GM20000 (cell line): ENCODE data around the gene STX10.
"Not testable (repeated sequence)": the region's sequence is repeated elsewhere in the genome, so short reads cannot be mapped to it uniquely, and the experiment has no call there.

Source experiments
- DNase-seq: peaks from one replicate; pipeline ENCODE4 v3.0.0; 2012; ENCODE audit warnings: low spot score
- TF ChIP-seq, protein P1 (sequence below): IDR thresholded peaks from 2 replicates; pipeline ENCODE4 v1.5.1; 2012; ENCODE audit warnings: mild to moderate bottlenecking, control low read depth; ENCODE audit errors: extremely low read depth, missing control alignments

STX10 gene

DNA sequence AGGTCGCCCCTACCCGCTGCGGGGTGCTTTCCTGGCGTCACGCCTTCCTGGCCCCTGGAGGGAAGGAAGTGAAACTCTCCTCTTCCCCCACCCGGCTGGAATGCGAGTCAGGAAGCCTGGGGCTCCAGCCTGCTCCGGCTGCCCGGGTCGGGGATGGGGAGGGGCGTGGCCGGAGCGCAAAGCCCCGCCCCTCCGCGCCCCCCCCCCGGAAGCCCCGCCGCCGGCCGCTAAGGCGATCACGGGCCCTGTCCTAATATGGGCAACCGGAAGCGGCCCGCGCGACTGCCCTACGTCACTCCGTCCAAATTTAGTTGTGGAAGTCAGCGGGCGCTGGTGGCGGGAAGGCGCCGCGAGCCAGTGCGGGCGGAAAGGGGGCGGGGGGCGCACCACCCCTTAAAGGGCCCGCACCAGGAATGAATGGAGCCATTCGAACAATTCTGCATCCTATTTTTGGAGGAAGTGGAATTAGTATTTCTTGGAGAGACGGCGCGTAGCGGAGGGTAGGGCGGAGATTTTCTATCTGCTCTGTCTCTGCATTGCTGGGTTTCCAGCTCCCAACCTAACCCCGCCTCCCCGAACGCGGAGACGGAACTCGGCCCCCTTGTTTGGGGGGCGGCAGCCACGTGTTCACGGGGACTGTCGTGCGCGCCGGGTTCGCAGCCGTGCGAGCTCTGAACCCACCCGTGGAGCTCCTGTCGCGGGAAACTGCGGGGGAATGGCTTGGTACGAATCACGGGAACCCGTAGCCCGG, 1.6 kb upstream of the STX10 start:
- TF ChIP-seq, protein P1, sequence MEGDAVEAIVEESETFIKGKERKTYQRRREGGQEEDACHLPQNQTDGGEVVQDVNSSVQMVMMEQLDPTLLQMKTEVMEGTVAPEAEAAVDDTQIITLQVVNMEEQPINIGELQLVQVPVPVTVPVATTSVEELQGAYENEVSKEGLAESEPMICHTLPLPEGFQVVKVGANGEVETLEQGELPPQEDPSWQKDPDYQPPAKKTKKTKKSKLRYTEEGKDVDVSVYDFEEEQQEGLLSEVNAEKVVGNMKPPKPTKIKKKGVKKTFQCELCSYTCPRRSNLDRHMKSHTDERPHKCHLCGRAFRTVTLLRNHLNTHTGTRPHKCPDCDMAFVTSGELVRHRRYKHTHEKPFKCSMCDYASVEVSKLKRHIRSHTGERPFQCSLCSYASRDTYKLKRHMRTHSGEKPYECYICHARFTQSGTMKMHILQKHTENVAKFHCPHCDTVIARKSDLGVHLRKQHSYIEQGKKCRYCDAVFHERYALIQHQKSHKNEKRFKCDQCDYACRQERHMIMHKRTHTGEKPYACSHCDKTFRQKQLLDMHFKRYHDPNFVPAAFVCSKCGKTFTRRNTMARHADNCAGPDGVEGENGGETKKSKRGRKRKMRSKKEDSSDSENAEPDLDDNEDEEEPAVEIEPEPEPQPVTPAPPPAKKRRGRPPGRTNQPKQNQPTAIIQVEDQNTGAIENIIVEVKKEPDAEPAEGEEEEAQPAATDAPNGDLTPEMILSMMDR = no peak
- peak; percentile 96 for DNase-seq

- DNase-seq = no peak
- TF ChIP-seq, protein P1 = no peak
These were observed 893 bp upstream of the STX10 start for GRCh38 chr19:13150931-13151604.

- DNase-seq = no peak
- TF ChIP-seq, protein P1 = no peak
These were observed 468 bp downstream of the STX10 start for GRCh38 chr19:13149628-13150186.

DNA sequence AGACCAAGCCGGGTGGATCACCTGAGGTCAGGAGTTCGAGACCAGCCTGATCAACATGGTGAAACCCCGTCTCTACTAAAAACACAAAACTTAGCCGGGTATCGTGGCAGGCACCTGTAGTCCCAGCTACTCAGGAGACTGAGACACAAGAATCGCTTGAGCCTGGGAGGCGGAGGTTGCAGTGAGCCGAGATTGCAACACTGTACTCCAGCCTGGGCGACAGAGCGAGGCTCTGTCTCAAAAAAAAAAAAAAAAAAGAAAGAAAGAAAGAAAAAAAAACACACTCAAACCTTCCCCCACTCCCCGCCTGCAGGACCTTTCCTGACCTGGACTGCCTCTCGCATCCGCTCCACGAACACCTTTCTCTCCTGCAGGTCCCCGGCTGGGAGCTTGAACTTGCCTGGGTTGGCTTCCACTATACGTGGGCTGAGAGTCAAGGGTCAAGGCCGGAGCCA, 975 bp downstream of the STX10 start:
- not testable (repeated sequence) for DNase-seq

DNA sequence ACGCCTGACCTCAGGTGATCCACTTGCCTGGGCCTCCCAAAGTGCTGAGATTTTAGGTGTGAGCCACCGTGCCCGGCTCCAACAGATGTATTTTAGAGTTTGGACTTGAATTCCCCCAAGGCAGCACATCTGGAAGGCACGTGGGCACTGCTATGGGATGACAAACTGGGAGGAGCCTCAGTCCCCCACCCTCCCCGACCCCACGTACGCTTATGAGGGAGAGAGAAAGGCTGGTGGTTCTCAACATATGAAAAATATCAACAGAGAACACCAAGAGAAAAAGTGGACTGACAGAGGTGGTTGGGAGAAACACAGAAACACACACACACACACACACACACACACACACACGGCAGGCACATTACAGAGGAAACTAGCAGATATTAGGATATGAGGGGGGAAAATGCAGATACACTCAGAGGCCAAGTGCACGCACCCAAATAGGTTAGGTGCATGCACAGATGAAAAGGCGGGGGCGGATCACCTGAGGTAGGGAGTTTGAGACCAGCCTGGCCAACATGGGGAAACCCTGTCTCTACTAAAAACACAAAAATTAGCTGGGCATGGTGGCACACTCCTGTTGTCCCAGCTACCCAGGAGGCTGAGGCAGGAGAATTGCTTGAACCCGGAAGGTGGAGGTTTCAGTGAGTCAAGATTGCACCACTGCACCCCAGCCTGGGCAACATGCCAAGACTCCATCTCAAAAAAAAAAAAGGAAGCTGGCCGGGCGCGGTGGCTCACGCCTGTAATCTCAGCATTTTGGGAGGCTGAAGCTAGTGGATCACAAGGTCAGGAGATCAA, 3.2 kb downstream of the STX10 start:
- DNase-seq = no peak
- TF ChIP-seq, protein P1 = no peak

GRCh38 chr19:13139633-13140311, 10.4 kb downstream of the STX10 start:
- TF ChIP-seq, protein P1 = no peak
- no peak for DNase-seq

DNA sequence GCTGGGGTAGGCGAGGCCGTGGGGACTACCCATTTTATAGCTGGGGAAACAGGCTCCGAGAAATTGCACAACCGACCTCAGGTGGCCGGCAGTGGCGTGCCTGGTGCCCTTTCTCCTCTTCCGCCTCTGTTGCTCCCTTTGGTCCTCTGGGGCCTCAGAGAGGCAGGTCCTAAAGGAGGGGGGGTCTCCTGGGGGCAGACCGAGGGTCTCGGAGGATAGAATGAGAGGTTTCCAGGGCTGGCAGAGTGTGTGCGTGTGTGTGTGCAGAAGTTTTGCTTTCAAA, 11.3 kb downstream of the STX10 start:
- TF ChIP-seq, protein P1 = no peak
- no peak for DNase-seq
